Heart left ventricle (tissue), 13 donors: Measurements from ENCODE around the gene ADGRB2.

Experiments used
- POLR2A ChIP-seq, 2 donors: fragments of 450-650 bp; IDR thresholded peaks; one replicate each; pipeline ENCODE4 v1.6.1; 2017; ENCODE audit warnings: antibody characterized with exemption in 2 of 2, mild to moderate bottlenecking in 2 of 2, moderate library complexity in 2 of 2
- TF ChIP-seq, protein P1 (sequence below), 12 donors: fragments of 200-600 bp; sonication (generic) in 4 of 12; IDR thresholded peaks; one replicate each; pipeline versions ENCODE4 v1.5.0 to v1.8.0; 2018 to 2022; ENCODE audit warnings: antibody characterized with exemption in 12 of 12, mild to moderate bottlenecking in 5 of 12
- donor health status: ischemic (EF 13 %, LVEDD 7.1; RV severe dilation, severe dysfunction).
- donor health status: DM: no; HTN: yes; CAD: no.
- donor health status: DM: no; HTN: no; CAD: no.
- donor health status: ischemic (EF 25% LVEDD 6.9; RV normal size, moderate dysfunction).
- donor health status: ischemic (EF 25% LVEDD 5.7; RV mildly dilated, moderate dysfunction).
- donor health status: ischemic (EF 35%, LVEDD 5.7; RV mildly dilated, moderate dysfunction).
- donor health status: nonischemic (EF 11% LVEDD 7.7; RV severe dilation, severe dysfunction).
- donor health status: DM: yes; HTN: yes; CAD: no.
- donor health status: PGD.
- donor health status: ischemic (EF 29% LVEDD 5.4; RV normal size, mild dysfunction).
- donor health status: nonischemic (EF 23%, LVEDD 6.1; RV moderate dilation, normal function).

DNA sequence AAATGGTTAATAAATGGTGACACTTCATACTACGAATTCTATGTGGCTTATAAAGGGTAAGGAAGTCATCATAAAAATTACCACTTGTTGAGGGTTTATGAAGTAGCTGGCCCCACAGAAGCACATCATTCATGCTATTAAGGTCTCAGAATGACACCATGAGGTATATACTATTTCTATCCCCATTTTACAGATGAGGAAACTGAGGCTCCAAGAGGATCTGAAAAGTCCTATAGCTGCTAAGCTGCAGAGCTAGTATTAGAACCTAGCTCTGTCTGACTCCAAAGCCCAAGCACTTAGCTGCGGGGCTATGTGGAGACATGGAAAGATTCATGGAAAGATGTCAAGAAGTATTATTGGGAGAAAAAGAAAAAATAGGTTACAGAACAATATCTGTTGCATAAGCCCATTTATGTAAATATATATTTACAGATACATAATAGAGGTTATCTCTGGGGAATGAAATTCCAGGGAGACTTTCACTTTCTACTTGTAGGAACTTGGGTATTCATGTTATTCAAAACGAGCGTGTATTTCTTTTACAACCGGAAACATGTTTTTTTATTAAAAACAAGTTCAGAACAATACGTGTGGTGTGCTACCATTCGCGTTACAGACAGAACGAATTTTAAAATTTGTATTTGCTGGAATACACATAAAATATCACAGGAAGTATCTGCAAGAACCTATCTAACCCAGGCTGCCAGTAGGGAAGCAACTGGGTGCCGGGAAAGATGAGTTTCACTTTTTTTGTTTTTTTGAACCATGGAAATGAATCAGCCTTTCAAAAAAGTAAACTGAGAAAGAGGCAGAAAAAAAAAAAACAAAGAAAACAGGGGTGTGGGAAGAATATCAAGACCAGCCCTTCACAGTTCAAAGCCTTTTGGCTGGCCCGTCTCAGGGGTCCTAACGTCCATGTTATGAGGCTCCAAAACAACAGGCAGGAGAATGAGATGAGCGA, 38.3 kb upstream of the ADGRB2 start:
- TF ChIP-seq, protein P1, sequence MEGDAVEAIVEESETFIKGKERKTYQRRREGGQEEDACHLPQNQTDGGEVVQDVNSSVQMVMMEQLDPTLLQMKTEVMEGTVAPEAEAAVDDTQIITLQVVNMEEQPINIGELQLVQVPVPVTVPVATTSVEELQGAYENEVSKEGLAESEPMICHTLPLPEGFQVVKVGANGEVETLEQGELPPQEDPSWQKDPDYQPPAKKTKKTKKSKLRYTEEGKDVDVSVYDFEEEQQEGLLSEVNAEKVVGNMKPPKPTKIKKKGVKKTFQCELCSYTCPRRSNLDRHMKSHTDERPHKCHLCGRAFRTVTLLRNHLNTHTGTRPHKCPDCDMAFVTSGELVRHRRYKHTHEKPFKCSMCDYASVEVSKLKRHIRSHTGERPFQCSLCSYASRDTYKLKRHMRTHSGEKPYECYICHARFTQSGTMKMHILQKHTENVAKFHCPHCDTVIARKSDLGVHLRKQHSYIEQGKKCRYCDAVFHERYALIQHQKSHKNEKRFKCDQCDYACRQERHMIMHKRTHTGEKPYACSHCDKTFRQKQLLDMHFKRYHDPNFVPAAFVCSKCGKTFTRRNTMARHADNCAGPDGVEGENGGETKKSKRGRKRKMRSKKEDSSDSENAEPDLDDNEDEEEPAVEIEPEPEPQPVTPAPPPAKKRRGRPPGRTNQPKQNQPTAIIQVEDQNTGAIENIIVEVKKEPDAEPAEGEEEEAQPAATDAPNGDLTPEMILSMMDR (IDR thresholded peaks at IDR 0.05), result no peak
- TF ChIP-seq POLR2A (IDR thresholded peaks at IDR 0.05), result no peak
